ENCODE results near the gene SND1. TPM values are rescaled to one million over a fixed set of nuclear protein-coding genes. Genes with fewer than 3 reads are reported as not detected.

Gene SND1
- polyA plus RNA-seq, 12 donors: 73.0 to 117 (median 95.7) TPM; not detected in 1

DNA sequence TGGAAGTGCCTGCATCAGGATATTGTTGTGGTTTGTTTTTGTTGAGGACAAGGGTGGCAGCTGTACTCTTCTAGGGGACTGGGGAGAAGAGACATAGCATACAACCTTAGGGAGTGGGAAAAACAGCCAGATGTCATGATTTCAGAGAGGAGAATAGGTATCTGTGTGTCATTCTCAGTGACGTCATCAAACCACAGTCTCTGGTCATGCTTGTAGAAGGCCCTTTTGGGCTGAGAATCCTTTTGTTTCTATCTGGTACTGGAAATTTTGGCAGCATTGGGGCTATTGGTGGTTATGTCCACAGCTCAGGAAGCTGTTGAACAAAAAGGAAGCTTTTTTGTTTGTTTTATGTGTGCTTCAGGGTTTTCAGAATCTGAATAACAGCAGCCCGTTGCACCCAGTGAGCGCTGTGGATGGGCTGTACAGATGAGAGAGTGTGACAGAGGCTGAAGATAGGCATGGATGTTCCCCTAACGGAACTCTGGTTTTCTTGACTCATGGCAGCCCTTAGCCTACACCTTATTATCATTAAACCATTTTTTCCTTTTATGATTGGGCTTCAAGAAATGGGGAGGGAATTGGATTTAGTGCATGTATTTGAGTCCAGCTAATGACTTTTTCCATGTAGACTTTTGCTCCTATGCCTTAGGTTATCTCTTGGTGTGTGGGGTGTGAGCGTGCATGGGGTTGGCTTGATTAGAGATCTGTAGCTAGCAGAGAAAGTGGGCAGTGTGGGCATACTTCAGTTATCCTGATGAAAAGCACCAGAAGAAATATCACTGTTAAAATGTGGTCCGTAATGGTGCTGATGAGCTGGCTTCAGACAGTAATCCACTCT, 65.7 kb downstream of the SND1 start:
- DNase-seq: no peak

DNA sequence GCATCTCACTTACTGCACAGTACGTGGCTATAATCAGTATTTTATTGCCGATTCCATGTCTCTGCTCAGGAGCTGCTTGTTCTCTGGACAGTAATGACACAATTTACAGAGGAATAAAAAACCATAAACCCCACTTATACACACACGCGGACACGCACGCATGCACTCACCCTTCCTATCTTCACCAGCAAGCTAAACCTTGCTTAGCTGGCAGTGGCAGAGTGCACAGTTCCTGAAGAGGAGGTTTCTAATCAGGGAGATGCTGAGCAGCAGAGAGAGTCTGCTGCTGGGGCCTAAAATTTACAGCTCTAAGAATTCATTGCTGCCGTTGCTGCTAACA, 66.3 kb downstream of the SND1 start:
- DNase-seq: no peak

DNA sequence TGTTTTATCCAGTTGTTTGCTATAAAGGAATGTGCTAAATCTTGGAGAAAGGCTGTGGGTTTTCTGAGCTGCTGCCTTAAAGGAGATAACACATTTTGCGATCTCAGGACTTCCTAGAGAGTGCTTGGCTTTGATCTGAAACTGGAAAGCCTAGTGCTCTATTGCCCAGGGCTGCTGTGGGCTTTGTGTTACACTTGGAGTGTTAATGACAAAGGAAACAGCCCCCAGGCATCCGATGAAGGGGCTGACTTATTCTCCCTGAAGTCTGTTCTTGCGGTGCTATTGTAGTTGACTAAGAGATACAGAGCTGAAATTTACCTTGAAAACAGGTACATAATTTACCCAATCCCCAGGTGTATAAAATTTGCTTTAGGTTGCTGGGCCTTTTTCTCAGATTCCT, 74.5 kb downstream of the SND1 start:
- DNase-seq: no peak

DNA sequence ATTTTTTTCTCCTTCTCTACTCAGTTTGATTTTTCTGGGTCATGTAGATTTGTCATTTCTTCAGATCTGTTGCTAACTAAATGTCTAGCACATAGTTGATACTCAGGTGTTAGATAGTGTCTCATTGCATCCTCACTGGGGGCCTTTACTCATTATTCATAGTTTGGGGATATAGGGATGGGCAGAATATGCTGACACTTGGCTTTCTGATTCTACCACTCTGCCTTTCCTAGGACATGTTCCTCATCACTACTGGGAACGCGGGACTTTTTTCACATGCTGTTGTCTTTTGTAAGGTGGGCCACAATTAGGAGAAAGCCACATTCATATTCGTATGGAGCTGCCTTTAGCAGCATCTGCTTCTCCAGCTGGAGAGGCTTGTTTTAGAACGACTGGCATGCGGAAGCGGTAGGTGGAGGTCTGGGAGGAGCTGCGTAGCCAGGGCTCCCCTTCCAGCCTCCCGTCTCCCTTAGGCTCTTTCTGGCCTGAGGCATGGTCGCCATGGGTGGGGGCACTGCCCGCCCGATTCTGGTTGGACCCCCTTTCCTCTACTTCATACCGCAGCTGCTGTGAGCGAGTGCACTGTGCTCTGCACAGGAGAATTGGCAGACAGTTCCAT, 78.8 kb downstream of the SND1 start:
- DNase-seq: no peak

DNA sequence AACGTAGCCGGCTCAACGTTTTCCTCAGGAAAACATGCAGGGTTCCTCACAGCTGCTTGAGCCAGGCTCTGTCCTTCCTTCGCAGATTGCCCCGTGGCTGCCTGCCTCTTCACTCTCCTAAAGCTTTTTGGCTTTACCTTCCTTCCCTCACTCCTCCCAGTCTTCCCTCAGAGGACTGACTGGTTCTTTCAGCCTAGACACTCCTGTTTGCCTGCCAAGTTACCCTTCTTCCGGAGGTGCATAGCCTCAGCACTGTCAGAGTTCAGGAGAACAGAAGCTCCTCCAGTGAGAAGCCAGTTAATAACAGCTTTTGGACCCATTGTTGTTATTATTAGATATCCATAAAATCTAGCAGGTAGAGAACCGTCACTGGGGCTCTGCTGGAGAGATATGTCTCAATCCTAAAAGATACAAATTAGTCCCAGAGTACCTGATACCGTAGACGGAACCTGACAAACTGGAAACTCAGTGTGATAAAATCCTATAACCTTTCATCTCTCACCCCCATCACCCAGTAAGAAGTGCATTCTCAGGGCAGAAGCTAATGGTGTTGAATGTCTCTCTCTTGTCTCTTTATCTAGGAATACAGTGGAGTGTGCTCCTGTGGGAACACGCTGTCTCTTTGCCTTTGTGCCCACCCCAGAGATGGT, 79.6 kb downstream of the SND1 start:
- no peak for DNase-seq

DNA sequence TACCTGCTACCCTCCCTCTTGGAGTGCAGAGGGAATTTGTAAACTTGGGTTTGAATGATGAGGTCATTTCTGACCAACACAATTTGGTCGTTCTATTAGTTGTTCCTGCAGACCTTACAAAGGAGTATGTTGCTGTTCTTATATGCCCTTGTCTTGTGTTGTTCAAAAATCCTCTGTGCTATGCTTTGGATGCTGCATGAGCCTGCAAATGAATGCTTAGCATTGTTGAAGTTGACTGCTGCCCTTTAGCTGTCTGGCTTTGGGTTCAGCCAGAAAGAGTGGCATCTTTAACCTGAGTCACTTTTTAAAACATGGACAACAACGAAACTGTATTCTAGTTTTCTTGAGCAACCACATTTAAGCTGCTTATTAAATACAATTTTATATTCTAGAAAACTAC, 80.3 kb downstream of the SND1 start:
- no peak for DNase-seq

DNA sequence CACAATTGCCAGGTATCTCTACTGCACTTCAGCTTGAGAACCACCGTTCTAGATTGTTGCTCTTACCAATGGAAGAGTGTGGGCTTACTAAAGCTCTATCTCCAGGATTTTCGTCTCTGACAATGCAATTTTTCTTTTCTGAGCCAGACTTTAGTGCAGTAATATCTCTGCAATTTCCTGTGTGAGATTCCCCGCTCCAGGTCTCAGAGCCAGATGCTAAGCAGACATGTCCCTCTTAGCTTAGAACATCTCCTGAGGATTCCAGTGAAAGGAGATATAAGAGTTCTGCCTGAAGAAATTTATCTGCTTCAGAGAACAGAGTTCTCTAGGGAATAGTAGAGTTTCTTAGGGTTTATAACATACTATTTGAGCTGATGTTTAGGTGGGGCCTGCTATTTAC, 82.0 kb downstream of the SND1 start:
- DNase-seq: no peak

DNA sequence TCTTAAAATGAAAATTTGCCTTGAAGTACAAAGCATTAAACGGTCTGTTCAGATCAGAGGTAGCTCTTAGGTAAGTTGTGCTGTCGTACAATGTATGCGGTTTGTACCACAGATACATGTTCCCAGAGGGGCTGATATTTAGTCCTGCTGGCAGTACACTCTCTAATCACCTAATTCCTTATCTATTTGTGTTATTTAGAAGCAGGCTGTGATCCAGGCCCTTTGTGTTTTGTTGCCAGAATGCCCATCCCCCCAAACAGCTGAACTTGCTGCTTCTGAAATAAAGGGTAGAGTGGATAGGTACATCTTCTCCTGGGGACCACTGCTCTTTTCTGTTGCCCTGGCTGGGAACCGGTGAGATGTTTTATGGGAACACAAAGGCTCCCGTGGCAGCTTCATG, 84.5 kb downstream of the SND1 start:
- DNase-seq: no peak

DNA sequence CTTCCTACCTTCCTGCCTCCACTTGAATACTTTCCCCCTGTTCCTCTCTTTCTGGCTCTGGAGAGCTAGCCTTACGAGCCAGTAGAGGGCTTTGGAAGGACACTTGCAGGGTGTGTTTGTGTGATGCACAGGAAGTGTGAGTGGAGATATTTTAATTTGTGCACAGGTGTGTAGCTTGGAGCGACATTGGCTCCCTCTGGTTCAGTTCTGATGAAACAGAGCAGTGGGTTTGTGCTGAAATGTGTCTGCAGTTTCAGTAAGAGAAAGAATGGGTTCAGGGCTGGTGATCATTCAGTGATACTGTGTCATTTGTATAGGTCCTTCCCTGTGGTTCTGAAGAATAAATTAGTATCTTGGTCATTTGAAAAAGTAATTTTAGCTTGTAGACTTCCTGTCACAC, 86.9 kb downstream of the SND1 start:
- no peak for DNase-seq

DNA sequence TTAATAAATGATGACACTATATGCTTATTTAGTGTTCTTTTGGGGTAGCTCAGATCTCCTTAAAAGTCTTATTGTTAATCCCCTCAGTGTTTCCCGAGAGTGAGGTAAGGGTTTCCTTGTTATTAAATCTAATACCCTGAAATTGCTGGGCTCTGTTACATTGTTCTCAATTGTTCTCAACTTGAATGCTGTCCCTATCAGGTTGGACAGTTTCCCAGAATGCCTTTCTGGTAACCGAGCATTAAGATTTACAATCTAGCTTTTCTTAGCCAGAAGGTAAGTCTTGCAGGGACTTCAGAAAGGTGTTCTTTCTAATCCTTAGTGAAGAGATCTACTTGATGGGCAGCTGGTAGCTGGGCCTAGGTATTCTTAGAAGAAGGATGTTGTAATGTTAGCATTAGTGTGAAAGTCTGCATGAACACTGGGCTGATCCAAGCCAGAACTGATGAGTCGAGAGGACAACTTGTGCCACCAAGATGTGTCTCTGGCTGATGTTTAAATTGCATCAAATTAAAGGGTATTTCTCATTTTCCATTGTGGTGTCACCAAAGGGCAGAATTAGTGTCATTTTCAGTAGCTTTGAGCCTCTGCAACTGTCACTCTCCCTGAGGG, 89.9 kb downstream of the SND1 start:
- no peak for DNase-seq

DNA sequence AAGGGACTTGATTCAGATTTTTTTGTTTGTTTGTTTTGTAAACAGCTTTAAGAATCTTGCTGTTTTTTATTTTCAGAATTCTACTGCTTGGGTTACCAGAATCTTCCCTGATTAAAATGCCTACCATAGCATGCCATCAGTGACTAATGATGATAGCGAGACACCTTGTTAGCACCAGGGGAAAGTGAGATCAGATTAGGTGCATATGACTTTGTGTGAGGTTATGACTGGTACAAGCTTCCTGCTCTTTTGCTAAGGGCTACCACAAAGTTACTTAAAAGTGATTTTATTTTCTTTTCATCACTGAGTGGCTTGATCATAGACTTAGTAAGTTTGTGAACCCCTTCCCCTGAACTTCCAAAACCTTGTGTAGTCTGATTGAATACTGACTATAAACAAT, 93.5 kb downstream of the SND1 start:
- DNase-seq: no peak

DNA sequence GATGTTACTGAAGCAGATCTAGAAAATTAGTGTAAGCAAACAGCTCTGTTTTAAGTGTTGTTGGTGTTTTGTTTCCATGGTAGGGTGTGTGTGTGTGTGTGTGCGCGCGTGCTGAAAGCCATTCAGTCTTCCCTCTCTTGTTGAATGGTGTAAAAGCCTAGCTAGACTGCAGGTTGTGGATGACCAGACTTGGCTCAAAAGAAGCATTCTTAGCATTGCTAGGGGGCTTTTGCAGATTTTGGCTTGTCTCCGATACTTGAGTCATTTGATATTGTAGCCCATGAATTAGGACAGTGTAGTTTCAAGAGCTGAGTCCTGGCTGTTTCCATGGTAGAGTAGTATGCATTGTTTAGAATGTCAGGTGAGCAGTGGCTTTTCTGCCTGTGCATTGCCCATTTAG, 99.1 kb downstream of the SND1 start:
- DNase-seq: peak; percentile 9

DNA sequence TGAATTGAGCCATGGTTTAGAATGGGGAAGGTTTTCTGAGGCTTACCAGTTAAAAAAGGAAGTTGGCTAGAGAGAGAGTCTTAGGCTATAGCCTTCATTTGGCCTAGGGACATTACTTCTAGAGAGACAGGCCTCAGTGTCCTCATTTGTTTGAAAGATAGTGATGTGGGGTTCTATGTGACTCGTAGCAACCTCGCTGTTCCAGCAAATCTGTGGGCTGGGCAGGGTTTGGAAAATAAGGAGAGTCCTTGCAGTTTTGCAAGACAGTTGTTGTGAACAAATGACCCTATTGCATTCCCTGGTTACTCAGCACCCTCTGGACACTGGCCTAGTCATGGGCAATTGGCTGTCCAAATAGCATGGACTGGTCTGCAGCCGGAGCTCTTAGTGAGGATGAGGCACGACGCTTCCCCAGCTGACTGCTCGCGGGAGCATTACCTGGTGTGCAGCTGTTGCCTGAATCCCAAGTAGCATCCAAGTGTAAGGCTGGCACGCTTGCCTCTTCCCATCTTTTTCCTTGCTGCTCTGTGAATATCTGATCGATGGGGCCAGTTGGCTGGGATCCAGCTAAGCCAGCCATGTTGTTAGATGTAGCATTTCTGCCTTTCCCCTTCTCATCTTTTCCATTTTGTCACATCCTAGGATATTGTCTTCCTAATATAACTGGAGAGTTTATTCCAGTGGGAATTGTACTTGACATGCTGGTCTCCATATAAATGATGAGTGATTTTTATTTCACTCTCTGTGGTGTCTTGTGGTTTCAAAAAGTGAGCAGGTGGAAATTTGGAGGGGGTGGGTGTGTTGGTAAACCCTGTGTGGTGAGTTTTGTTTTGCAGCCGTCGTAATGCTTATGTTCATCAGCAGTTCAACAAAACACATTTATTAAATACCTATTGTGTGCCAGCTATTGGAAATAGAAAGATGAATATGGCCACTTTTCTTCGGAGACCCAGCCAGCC, 99.8 kb downstream of the SND1 start:
- no peak for DNase-seq

DNA sequence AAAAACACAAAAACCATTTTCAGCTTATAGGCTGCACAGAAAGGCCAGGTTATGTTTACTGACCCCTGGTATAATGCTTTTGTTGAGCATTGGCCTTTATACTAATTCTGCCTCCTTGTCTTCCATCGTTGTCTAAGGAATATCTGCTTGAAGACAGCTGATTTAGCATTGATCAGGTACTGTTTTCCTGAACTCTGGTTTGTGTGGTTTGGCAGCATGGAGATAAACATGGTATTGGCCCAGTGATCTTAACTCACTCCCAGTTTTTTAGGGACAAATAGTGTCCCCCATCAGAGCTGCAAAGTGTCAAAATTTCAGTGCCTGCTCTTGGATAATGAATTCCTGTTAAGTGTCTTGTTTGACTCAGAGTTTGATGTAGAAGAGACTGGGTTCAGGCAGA, 100.8 kb downstream of the SND1 start:
- no peak for DNase-seq

DNA sequence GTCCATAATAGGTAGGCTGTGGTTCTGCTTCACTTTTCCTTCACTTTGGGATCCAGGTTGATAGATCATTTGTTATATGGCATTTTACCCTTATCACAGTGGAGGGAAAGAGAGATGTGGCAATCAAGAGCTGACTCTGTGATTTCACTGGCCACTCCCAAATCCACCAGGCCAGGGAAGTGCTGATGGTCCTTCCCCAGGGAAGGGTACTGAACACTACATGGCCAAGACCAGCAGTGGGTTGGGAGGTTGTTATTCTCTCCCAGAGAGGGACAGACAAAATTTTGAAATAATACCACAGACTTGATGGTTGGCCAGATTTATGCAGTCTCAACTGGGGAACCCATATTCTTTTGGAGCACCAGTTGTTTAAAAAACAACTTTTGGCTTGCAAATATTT, 102.5 kb downstream of the SND1 start:
- DNase-seq: no peak

DNA sequence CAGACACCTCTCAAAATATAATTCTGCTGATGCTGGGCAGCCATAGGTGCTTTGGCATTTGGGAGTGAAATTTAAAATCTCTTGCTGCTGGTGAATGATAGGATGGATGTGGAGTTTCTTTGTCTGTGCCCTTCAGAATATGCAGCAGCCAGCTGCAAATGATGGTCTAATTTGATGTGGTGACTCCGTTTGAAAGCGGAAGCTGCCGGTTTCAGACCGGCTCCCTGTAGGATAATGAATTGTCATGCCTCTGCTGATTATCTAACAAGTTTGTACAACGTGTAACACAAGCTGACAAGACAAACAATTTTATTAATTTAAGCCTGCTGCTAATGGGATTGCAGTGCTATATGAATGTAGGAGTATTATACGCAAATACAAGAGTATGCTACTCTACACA, 103.5 kb downstream of the SND1 start:
- DNase-seq: no peak

DNA sequence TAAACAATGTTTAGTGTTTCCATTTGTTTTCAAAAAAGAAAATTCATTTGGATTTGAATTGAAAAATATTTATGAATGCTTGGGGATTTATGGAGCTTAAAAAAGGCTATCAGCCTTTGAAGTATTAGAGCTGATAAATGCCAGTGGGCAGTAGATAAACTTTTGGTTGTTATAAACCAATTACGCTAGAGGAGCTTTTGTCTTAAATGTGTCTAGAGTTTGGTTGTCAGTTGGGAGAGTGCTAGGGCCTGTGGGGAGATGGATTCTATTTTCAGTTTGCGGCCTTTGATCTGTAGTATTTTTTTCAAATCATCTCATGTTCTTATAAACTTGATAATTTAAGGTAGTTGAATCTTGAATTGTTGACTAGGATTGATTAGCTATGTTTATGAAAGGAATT, 104.0 kb downstream of the SND1 start:
- DNase-seq: no peak

DNA sequence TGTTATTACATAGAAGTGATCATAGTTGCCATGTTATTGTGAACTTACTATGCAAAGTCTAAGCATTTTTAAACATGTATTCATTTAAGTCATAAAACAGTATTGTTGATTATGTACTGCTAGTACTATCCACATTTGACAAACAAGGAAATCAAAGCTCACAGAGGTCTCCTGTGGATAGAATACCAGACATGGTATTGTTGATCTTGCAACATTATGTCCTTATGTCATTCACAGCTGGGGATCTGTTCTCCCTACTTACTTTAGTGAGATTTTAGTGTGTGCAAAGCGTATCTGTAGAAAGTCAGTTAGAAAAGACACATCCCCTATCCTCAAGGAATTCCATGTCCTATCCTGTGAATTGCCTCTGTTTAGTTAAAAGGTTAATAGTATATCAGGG, 106.1 kb downstream of the SND1 start:
- DNase-seq: no peak

DNA sequence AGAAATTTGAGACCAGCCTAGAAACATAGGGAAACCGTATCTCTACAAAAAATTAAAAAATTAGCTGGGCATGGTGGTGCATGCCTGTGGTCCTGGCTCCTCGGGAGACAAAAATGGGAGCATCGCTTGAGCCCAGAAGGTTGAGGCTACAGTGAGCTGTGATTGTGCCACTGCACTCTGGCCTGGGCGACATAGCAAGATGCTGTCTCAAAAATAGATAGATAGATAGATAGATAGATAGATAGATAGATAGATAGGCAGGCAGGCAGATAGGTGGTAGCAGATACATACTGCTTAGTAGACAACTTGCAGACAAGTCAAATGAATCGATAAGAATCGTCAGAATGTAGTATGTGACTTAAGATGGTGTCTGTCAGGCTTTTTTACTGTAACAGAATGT, 106.9 kb downstream of the SND1 start:
- no peak for DNase-seq

DNA sequence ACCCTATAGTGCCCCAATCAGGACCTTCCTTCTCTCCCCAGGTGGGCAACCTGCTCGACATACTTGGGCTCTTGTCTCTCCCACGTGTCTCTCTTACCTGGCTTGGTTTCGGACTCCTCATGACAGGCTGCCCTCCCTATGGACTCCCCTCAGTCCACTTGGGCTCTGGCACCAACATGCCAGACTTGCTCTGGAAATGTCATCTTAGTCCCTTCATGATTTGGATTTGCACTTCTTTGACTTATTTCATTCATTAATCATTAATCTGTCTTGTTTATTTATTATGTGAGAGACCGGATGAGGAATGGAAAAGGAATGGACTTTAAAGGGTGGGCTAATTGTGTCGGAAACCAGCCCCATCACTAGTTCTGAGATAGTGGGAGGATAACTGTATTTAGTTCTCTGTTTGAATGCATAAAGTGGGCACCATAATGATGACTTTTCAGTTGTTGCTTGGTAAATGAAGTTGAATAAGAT, 108.0 kb downstream of the SND1 start:
- no peak for DNase-seq

DNA sequence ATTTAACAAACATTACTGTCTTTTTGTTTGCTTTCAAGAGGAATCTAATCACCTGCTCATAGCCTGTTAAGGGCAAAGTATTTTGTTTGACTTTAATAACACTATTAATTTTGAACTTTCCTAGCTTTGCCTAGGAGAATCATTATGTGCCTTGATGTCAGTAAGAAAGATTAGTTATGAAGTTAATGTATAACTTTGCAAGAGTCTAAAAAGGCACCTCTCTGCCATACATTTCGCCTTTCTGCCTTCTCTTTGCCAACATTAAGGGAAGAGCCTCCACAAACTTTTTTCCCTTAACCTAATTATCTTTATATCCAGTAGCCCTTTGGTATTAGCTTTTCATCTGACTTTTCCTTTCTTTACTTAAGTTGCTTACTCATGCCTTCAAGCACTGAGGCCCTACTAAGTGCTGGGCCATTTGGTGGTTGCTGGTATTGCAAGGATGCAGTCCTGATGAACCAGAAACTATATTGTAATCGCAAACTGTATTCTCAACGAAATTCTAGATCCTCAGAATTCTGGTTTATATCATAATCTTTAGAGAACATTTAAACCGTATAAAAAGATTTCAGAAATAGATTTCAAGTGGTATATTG, 108.5 kb downstream of the SND1 start:
- no peak for DNase-seq
